HFFc6 (cell line): ENCODE results near the gene POLDIP2. TPM values are rescaled to one million over a fixed set of nuclear protein-coding genes. Genes with fewer than 3 reads are reported as not detected.

Experiments
- DNase-seq: peaks from one replicate; pipeline ENCODE4 v3.0.0-alpha.2; 2018
- H3K27ac Mint-ChIP-seq: 2 replicates; pipeline ENCODE4 v1.8.0; 2020; ENCODE audit warnings: mild to moderate bottlenecking, mixed read lengths
- H3K27me3 Mint-ChIP-seq: 2 replicates; pipeline ENCODE4 v1.8.0; 2021; ENCODE audit warnings: mild to moderate bottlenecking, moderate library complexity, mixed read lengths; ENCODE audit not compliant: insufficient read depth
- H3K36me3 Mint-ChIP-seq: 2 replicates; pipeline ENCODE4 v1.8.0; 2021; ENCODE audit warnings: low read depth, mixed read lengths
- H3K4me1 Mint-ChIP-seq: 2 replicates; pipeline ENCODE4 v1.8.0; 2020; ENCODE audit warnings: low read depth, mixed read lengths
- H3K4me3 Mint-ChIP-seq: 2 replicates; pipeline ENCODE4 v1.8.0; 2020; ENCODE audit warnings: mild to moderate bottlenecking, moderate library complexity, mixed read lengths
- H3K9me3 Mint-ChIP-seq: 2 replicates; pipeline ENCODE4 v1.8.0; 2020; ENCODE audit warnings: mild to moderate bottlenecking, mixed read lengths
- total RNA-seq, 6 experiments: library from RNA; stranded (reverse); fragmentation: NEBNext Ultra II Directional; extraction: Animal tissue kit (Norgen Biotek cat#: 25700); gene quantifications; 2 replicates in 1 of 6; 3 replicates in 5 of 6; pipeline ENCODE4 v1.2.3, GENCODE V29; 2021
- TF ChIP-seq, protein P1 (sequence below): fragments of 200-600 bp; sonication (generic); IDR thresholded peaks from 2 replicates; pipeline ENCODE4 v1.5.0; 2021; ENCODE audit warnings: antibody characterized with exemption, mild to moderate bottlenecking

Gene POLDIP2
- total RNA-seq, 6 experiments from 2014 or later = 104 to 118 (median 106) TPM

DNA sequence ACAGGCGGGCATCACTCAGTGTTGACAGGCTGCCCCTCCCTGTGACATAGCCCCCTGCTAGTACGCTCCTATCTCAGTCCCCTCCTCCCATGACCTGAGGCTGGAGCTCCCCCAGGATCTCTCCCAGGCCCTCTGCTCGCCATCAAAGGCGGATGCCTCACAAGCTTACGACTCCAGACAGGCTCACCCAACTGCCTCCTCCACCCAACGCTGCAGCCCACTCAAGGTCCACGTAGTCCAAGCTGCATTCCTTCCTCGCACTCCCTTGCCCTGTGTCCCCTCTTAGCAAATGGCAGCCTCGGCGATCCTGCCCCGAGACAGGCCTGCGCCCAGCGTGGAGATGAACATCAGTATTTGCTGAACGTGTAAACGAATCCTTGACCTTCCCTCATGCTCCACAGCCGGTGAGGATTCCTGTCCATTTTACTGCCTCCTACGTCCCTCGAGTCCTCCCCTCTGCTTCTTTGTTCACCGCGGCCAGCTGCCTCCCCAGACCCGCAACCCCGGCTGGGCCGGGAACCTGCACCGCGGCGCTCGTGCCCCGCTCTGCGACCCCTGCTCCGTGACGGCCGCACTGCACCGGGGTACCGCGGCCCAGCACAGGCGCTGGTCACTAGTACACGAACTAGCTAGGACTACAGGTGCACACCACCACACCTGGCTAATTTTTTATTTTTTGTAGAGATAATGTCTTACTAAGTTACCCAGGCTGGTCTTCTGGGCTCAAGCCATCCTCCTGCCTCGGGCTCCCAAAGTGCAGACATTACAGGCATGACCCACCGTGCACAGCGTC is 39.2 kb downstream of the POLDIP2 start:
- no peaks in the 10 kb centered on the region for H3K9me3 Mint-ChIP-seq
- peaks cover 26% of the 10 kb centered on the region for H3K4me1 Mint-ChIP-seq

DNA sequence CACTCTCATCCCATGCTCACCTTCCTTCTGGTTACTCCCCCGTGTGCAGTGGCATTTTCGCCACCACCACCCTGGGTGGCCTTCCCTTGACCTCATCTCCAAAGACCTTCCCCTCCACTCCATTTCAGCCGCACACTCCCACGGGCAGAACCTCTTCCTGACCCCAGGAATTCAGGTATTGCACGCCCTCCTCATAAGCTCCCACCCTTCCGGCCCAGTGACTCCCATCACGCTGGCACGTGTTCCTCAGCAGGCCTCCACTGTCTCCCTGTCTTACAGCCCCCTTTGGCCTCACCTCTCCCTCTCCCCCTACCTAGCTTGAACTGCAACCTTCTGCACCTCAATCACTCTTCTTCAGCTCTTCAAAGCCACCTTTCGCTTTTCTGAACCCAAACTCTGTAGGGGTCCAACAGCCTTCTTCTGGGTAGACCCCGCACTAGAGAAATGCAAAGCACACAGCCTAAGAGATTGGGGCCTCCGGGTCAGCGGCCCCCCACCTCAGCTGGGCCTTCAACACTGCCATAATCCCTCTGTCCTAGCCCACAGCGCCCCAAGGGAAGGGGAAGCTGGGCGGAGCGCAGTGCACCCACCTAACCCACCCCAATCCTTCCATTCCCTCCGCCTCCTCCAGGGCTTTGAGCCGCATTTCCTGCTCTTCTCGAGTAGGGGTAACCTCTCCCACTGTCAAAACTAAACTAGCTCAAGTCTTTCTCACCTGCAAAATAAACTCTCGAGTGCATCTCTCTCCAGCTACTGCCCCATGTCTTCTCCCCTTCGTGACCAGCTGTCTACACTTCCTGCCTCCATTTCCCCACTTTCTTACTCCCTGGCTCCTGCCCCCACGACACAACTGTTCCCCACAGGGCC is 40.0 kb downstream of the POLDIP2 start:
- Mint-ChIP-seq H3K36me3 (peaks cover 5% of the 10 kb centered on the region; the same call in 1 of the 2 replicates), H3K9me3 (no peaks in the 10 kb centered on the region), H3K4me1 (peaks cover 26% of the 10 kb centered on the region), H3K4me3 (peak overlapping the region; percentile 92; the same call in 1 of the 2 replicates), H3K27me3 (peaks cover 6% of the 10 kb centered on the region), H3K27ac (peak overlapping the region; percentile 42; the same call in 1 of the 2 replicates)
- DNase-seq = no peak
- TF ChIP-seq, protein P1, sequence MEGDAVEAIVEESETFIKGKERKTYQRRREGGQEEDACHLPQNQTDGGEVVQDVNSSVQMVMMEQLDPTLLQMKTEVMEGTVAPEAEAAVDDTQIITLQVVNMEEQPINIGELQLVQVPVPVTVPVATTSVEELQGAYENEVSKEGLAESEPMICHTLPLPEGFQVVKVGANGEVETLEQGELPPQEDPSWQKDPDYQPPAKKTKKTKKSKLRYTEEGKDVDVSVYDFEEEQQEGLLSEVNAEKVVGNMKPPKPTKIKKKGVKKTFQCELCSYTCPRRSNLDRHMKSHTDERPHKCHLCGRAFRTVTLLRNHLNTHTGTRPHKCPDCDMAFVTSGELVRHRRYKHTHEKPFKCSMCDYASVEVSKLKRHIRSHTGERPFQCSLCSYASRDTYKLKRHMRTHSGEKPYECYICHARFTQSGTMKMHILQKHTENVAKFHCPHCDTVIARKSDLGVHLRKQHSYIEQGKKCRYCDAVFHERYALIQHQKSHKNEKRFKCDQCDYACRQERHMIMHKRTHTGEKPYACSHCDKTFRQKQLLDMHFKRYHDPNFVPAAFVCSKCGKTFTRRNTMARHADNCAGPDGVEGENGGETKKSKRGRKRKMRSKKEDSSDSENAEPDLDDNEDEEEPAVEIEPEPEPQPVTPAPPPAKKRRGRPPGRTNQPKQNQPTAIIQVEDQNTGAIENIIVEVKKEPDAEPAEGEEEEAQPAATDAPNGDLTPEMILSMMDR = no peak

More for the DNA sequence above, 39.2 kb downstream of the POLDIP2 start:
- TF ChIP-seq, protein P1 = no peak
- no peak for DNase-seq
- peaks cover 6% of the 10 kb centered on the region for H3K27me3 Mint-ChIP-seq
- peak overlapping the region; percentile 42 for H3K27ac Mint-ChIP-seq
- H3K4me3 Mint-ChIP-seq = peak overlapping the region; percentile 92
- peaks cover 5% of the 10 kb centered on the region; the same call in 1 of the 2 replicates for H3K36me3 Mint-ChIP-seq

DNA sequence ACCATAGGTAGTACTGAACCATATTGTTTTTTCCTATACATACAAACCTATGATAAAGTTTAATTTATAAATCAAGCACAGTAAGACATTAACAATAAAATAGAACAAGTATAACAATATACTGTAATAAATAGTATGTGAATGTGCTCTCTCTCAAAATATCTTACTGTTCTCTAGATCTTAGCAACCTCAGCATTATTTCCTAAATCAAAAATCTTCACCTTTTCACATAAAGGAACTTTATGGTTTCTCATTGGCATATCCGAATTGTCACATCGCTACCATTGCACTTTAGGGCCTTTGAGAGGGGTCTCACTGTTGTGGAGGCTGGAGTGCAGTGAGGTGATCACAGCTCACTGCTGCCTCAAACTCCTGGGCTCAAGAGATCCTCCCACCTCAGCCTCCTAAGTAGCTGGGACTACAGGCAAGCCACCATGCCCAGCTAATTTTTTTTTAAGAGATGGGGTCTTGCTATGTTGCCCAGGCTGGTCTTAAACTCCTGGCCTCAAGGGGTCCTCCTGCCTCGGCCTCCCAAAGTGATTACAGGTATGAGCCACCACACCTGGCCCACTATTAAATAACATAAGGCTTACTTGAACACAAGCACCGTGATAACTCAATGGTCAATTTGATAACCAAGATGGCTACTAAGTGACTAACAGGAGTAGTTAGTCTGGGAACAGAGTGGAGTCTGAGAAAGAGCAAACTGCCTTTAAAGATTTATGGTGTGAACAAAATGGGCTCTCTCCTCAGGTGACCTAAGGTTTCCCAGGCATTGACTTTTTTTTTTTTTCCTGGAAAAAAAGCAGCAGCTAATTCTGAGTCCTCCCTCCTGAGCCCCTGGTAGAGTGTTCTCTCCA is 41.3 kb downstream of the POLDIP2 start:
- TF ChIP-seq, protein P1 = no peak
- Mint-ChIP-seq H3K4me3 (no peak overlapping the region), H3K36me3 (peaks cover 5% of the 10 kb centered on the region; the same call in 1 of the 2 replicates), H3K9me3 (no peaks in the 10 kb centered on the region), H3K27ac (no peak overlapping the region), H3K27me3 (peaks cover 6% of the 10 kb centered on the region), H3K4me1 (peaks cover 26% of the 10 kb centered on the region)
- DNase-seq = no peak

DNA sequence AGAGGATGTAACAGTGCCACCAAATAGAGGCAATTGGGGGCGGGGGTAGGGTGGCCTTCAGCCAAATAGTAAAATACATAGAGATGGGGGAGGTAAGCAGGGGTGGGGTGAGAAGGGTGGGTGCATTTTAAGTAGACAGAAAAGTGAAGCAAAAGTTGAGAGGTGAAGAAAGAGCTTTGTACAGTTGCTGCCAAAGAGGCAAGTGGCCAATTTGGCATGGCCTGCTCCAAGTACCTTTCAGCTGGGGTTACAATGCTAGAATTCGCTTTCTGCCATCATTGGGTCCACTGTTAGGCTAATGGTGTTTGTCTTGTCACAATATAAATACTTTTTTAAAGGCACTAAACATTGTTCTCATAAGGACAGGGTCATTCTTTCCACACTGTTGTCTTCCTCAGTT is 43.5 kb downstream of the POLDIP2 start:
- no peak for DNase-seq
- Mint-ChIP-seq H3K27me3 (peaks cover 4% of the 10 kb centered on the region), H3K4me3 (no peak overlapping the region), H3K9me3 (no peaks in the 10 kb centered on the region), H3K36me3 (no peaks in the 10 kb centered on the region), H3K27ac (no peak overlapping the region), H3K4me1 (peaks cover 18% of the 10 kb centered on the region)
- TF ChIP-seq, protein P1 = no peak

DNA sequence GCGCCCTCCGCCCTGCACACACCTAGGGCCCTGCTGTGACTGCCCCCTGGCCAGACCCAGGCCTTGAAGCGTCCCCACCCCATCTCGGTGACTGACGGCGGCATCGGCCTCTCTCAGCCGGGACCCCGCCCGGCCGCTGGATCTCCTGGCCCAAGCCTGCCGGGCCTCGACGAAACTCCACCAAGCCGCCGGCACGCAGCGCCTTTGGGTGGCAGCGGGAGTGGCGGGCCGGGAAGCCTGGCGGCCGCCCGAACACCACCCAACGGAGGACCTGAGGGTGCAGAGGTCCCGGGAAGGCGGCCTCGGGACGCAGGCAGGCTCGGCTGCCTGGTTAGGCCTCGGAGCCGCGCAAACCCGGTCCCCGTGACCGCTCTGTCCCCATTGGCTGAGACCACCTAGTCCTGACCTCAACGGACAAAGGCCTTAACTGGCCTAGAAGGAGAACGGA is 50.3 kb downstream of the POLDIP2 start:
- Mint-ChIP-seq H3K4me1 (peaks cover 13% of the 10 kb centered on the region), H3K27ac (no peak overlapping the region), H3K9me3 (no peaks in the 10 kb centered on the region), H3K4me3 (no peak overlapping the region), H3K36me3 (no peaks in the 10 kb centered on the region), H3K27me3 (peaks cover 1% of the 10 kb centered on the region; the same call in 1 of the 2 replicates)
- TF ChIP-seq, protein P1 = no peak
- DNase-seq = no peak
